ENCODE measurements around the gene CCSER1.

- TF ChIP-seq POLR2A (IDR thresholded peaks at IDR 0.05) = no peak
- TF ChIP-seq POLR2AphosphoS5 (IDR thresholded peaks at IDR 0.05) = no peak
- TF ChIP-seq CTCF (IDR thresholded peaks at IDR 0.05) = no peak
- no peak for TF ChIP-seq EP300 (IDR thresholded peaks at IDR 0.05; ENCODE audit: low read depth)
Measured at GRCh38 chr4:90602726-90603125, 475.5 kb downstream of the CCSER1 start.
